Vagina (tissue), 2 donors: ENCODE results near the gene CLDN24.

Source experiments
- POLR2A ChIP-seq, 2 donors: fragments of 450-650 bp; IDR thresholded peaks; one replicate each; pipeline ENCODE4 v1.6.1; 2017; ENCODE audit warnings: antibody characterized with exemption in 2 of 2, mild to moderate bottlenecking in 2 of 2, moderate library complexity in 2 of 2
- POLR2AphosphoS5 ChIP-seq, 2 donors: sonication (generic); formaldehyde crosslinking; IDR thresholded peaks; one replicate each; pipeline ENCODE4 v1.9.0; 2017; ENCODE audit warnings: antibody characterized with exemption in 2 of 2, mild to moderate bottlenecking in 2 of 2, low read depth in 1 of 2; ENCODE audit not compliant: insufficient read depth in 1 of 2
- TF ChIP-seq, protein P1 (sequence below), 3 experiments: fragments of 450-650 bp in 2 of 3; fragments of 200-600 bp in 1 of 3; sonication (generic) in 1 of 3; IDR thresholded peaks; one replicate each; pipeline ENCODE4 v1.5.1; 2017 to 2019; ENCODE audit warnings: antibody characterized with exemption in 3 of 3, mild to moderate bottlenecking in 2 of 3, moderate library complexity in 2 of 3

DNA sequence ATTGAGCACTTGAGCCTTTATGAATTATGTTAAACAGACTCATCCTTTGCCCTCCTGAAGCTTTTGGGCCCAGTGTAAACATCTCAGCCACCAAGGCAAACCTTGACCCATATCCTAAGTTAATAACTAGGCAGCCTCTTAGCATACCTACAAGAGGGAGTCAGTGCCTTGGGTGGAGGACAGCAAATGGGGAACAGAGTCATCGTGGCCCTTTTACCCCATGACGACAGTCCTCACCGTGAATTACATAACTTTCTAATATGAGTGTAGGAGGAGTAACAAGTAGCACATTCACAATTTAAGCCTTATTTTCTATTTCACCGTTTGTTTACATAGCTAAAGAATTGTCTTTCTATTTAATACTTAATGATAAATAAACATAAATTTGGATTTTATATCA is 18.9 kb downstream of the CLDN24 start:
- TF ChIP-seq, protein P1, sequence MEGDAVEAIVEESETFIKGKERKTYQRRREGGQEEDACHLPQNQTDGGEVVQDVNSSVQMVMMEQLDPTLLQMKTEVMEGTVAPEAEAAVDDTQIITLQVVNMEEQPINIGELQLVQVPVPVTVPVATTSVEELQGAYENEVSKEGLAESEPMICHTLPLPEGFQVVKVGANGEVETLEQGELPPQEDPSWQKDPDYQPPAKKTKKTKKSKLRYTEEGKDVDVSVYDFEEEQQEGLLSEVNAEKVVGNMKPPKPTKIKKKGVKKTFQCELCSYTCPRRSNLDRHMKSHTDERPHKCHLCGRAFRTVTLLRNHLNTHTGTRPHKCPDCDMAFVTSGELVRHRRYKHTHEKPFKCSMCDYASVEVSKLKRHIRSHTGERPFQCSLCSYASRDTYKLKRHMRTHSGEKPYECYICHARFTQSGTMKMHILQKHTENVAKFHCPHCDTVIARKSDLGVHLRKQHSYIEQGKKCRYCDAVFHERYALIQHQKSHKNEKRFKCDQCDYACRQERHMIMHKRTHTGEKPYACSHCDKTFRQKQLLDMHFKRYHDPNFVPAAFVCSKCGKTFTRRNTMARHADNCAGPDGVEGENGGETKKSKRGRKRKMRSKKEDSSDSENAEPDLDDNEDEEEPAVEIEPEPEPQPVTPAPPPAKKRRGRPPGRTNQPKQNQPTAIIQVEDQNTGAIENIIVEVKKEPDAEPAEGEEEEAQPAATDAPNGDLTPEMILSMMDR (IDR thresholded peaks at IDR 0.05), result no peak
- no peak for TF ChIP-seq POLR2A (IDR thresholded peaks at IDR 0.05)
- no peak for TF ChIP-seq POLR2AphosphoS5 (IDR thresholded peaks at IDR 0.05; ENCODE audit: insufficient read depth in 1 of 2, low read depth in 1 of 2)
